Fibroblast of lung (primary cell): ENCODE data around the gene TMEM109. TPM values are rescaled to one million over a fixed set of nuclear protein-coding genes. Genes with fewer than 3 reads are reported as not detected.
A peak's percentile ranks its signal among the peaks of the same experiment; 100 is the strongest.

ENCODE experiments used
- DNase-seq, 2 donors: peaks; one replicate each; pipeline versions ENCODE4 v3.0.0 to v3.0.0-alpha.2; 2010; ENCODE audit warnings: low read depth in 2 of 2
- H2AFZ ChIP-seq: 2 replicates; pipeline ENCODE4 v1.5.1; 2012; ENCODE audit warnings: low read length, control low read depth, inconsistent platforms
- H3K27ac ChIP-seq: 2 replicates; pipeline ENCODE4 v1.5.1; 2011; ENCODE audit warnings: low read length, control low read depth; ENCODE audit not compliant: insufficient read depth
- H3K27me3 ChIP-seq: 2 replicates; pipeline ENCODE4 v1.5.1; 2011; ENCODE audit warnings: mild to moderate bottlenecking, low read length; ENCODE audit not compliant: control insufficient read depth, insufficient read depth
- H3K36me3 ChIP-seq: 2 replicates; pipeline ENCODE4 v1.5.1; 2011; ENCODE audit warnings: low read length; ENCODE audit not compliant: control insufficient read depth, insufficient read depth
- H3K4me1 ChIP-seq: 2 replicates; pipeline ENCODE4 v1.5.1; 2011; ENCODE audit warnings: low read length; ENCODE audit not compliant: control insufficient read depth, insufficient read depth; ENCODE audit errors: extremely low read depth
- H3K4me2 ChIP-seq: 2 replicates; pipeline ENCODE4 v1.5.1; 2011; ENCODE audit warnings: low read length, control low read depth; ENCODE audit not compliant: insufficient read depth; ENCODE audit errors: extremely low read depth
- H3K4me3 ChIP-seq, 4 experiments: fragments of 200-600 bp in 1 of 4; sonication (generic) in 1 of 4; replicated peaks in 1 of 4; 2 replicates each; pipeline ENCODE4 v1.5.1; 2011 to 2016; ENCODE audit warnings: low read length in 4 of 4, low read depth in 3 of 4, mild to moderate bottlenecking in 3 of 4, control low read depth in 2 of 4, inconsistent platforms in 1 of 4, mixed read lengths in 1 of 4; ENCODE audit not compliant: insufficient read depth in 1 of 4; ENCODE audit errors: control extremely low read depth in 1 of 4
- H3K79me2 ChIP-seq: 2 replicates; pipeline ENCODE4 v1.5.1; 2012; ENCODE audit warnings: mild to moderate bottlenecking, low read length, inconsistent platforms; ENCODE audit not compliant: control insufficient read depth, insufficient read depth
- H3K9ac ChIP-seq: 2 replicates; pipeline ENCODE4 v1.5.1; 2011; ENCODE audit warnings: mild to moderate bottlenecking, low read length, control low read depth; ENCODE audit not compliant: insufficient read depth
- H3K9me3 ChIP-seq: 2 replicates; pipeline ENCODE4 v1.5.1; 2012; ENCODE audit warnings: low read depth, low read length; ENCODE audit not compliant: control insufficient read depth, insufficient read depth
- H4K20me1 ChIP-seq: 2 replicates; pipeline ENCODE4 v1.5.1; 2011; ENCODE audit warnings: low read length; ENCODE audit not compliant: control insufficient read depth, insufficient read depth; ENCODE audit errors: extremely low read depth
- CTCF ChIP-seq, 2 donors: IDR thresholded peaks in 1 of 2; conservative IDR thresholded peaks in 1 of 2; 1 replicate in 1 of 2; 2 replicates in 1 of 2; pipeline ENCODE4 v1.5.1; 2011 to 2012; ENCODE audit warnings: low read length in 2 of 2, control low read depth in 1 of 2, inconsistent platforms in 1 of 2, low read depth in 1 of 2, mild to moderate bottlenecking in 1 of 2
- EZH2 ChIP-seq: IDR thresholded peaks from 2 replicates; pipeline ENCODE4 v1.5.1; 2012; ENCODE audit warnings: low read length, control low read depth, mild to moderate bottlenecking; ENCODE audit errors: missing control alignments
- polyA plus RNA-seq, 2 donors: library from polyadenylated mRNA; depleted of rRNA in 1 of 2; stranded (reverse) in 1 of 2; unstranded in 1 of 2; fragments of >200 nt; gene quantifications; 2 replicates each; pipeline ENCODE4 v1.2.1, GENCODE V29; 2011 to 2012; ENCODE audit warnings: missing spikeins in 1 of 2
- total RNA-seq: library from RNA; depleted of rRNA; stranded (reverse); fragments of >200 nt; gene quantifications from 2 replicates; pipeline ENCODE4 v1.2.1, GENCODE V29; 2014

TMEM109 gene
- total and polyA plus RNA-seq, 2 donors (not counting 1 experiment from before 2014, with no cell fraction given) = 21.5 to 34.9 TPM

GRCh38 chr11:60902625-60903024, 11.3 kb upstream of the TMEM109 start:
- no peaks in the 10 kb centered on the region for H3K9me3 ChIP-seq
- no peaks in the 10 kb centered on the region for H4K20me1 ChIP-seq
- no peak overlapping the region for H3K27ac ChIP-seq
- no peak for DNase-seq
- H3K36me3 ChIP-seq = peaks cover 12% of the 10 kb centered on the region
- H3K4me1 ChIP-seq = peaks cover 3% of the 10 kb centered on the region
- no peak overlapping the region for H2AFZ ChIP-seq
- peaks cover 32% of the 10 kb centered on the region for H3K79me2 ChIP-seq
- H3K4me3 ChIP-seq = no peak overlapping the region
- no peak overlapping the region for H3K4me2 ChIP-seq
- no peaks in the 10 kb centered on the region for H3K27me3 ChIP-seq
- no peak overlapping the region for H3K9ac ChIP-seq
- no peak for TF ChIP-seq CTCF (conservative IDR thresholded peaks at IDR 0.05 in 1 of 2, IDR thresholded peaks at IDR 0.05 in 1 of 2; ENCODE audit: low read depth in 1 of 2, low read length in 2 of 2)
- TF ChIP-seq EZH2 = no peak

- H3K36me3 ChIP-seq = peaks cover 4% of the 10 kb centered on the region
- peak overlapping the region; percentile 71 for H3K4me2 ChIP-seq
- no peaks in the 10 kb centered on the region for H4K20me1 ChIP-seq
- peaks cover 3% of the 10 kb centered on the region for H3K4me1 ChIP-seq
- H3K27me3 ChIP-seq = peaks cover under 1% of the 10 kb centered on the region
- TF ChIP-seq EZH2 (no peak), CTCF (conservative IDR thresholded peaks at IDR 0.05 in 1 of 2, IDR thresholded peaks at IDR 0.05 in 1 of 2; ENCODE audit: low read depth in 1 of 2, low read length in 2 of 2) (no peak)
- H3K27ac ChIP-seq = peak overlapping the region; percentile 87
- H3K79me2 ChIP-seq = peaks cover 32% of the 10 kb centered on the region
- H3K9me3 ChIP-seq = no peaks in the 10 kb centered on the region
- H3K4me3 ChIP-seq = peak overlapping the region; percentile 85 to 97 (median 96)
- peak overlapping the region; percentile 11 for H3K9ac ChIP-seq
- no peak for DNase-seq
- no peak overlapping the region for H2AFZ ChIP-seq
Observed at GRCh38 chr11:60905047-60905446, 8.9 kb upstream of the TMEM109 start.

- H3K36me3 ChIP-seq = peaks cover 2% of the 10 kb centered on the region
- H3K27me3 ChIP-seq = peaks cover 4% of the 10 kb centered on the region
- H3K4me3 ChIP-seq = peak overlapping the region; percentile 85 to 97 (median 96)
- H3K27ac ChIP-seq = peak overlapping the region; percentile 87
- peaks cover 3% of the 10 kb centered on the region for H3K4me1 ChIP-seq
- peak overlapping the region; percentile 71 for H3K4me2 ChIP-seq
- H3K9me3 ChIP-seq = no peaks in the 10 kb centered on the region
- H4K20me1 ChIP-seq = no peaks in the 10 kb centered on the region
- no peak for TF ChIP-seq CTCF (conservative IDR thresholded peaks at IDR 0.05 in 1 of 2, IDR thresholded peaks at IDR 0.05 in 1 of 2; ENCODE audit: low read depth in 1 of 2, low read length in 2 of 2)
- TF ChIP-seq EZH2 = no peak
- H3K79me2 ChIP-seq = peaks cover 32% of the 10 kb centered on the region
- peak overlapping the region; percentile 92 for H3K9ac ChIP-seq
- peak overlapping the region; percentile 29 for H2AFZ ChIP-seq
- peak; percentile 33 to 75 for DNase-seq
Observed at GRCh38 chr11:60905551-60906113, 8.3 kb upstream of the TMEM109 start.
